ENCODE measurements around the gene UVSSA.
"Not testable (repeated sequence)": the region's sequence is repeated elsewhere in the genome, so short reads cannot be mapped to it uniquely, and the experiment has no call there.

Gene UVSSA

GRCh38 chr4:1394554-1395388 is 47.8 kb downstream of the UVSSA start:
- H3K4me1 ChIP-seq (ENCODE audit: insufficient read depth, low read length) = not testable (repeated sequence)

GRCh38 chr4:1395389-1395820 is 48.4 kb downstream of the UVSSA start:
- peaks cover 11% of the 10 kb centered on the region for H3K27me3 ChIP-seq (ENCODE audit: insufficient read depth, low read length)
- not testable (repeated sequence) for H3K4me3 ChIP-seq (ENCODE audit: low read length); H3K9ac ChIP-seq (ENCODE audit: low read depth, low read length); H3K4me1 ChIP-seq (ENCODE audit: insufficient read depth, low read length); H3K27ac ChIP-seq (ENCODE audit: low read length); H3K36me3 ChIP-seq (ENCODE audit: insufficient read depth, low read depth, low read length)
- H3K9me3 ChIP-seq (ENCODE audit: insufficient read depth, low read depth, low read length) = peaks cover 21% of the 10 kb centered on the region

More at GRCh38 chr4:1394554-1395388, 47.8 kb downstream of the UVSSA start:
- not testable (repeated sequence) for H3K36me3 ChIP-seq (ENCODE audit: insufficient read depth, low read depth, low read length); H3K27ac ChIP-seq (ENCODE audit: low read length); H3K27me3 ChIP-seq (ENCODE audit: insufficient read depth, low read length); H3K4me3 ChIP-seq (ENCODE audit: low read length); H3K9ac ChIP-seq (ENCODE audit: low read depth, low read length)
- H3K9me3 ChIP-seq (ENCODE audit: insufficient read depth, low read depth, low read length) = peaks cover 21% of the 10 kb centered on the region

GRCh38 chr4:1395941-1396805 is 49.2 kb downstream of the UVSSA start:
- Histone ChIP-seq H3K27me3 (ENCODE audit: insufficient read depth, low read length) (peaks cover 19% of the 10 kb centered on the region), H3K27ac (ENCODE audit: low read length) (no peak overlapping the region), H3K4me1 (ENCODE audit: insufficient read depth, low read length) (no peaks in the 10 kb centered on the region), H3K36me3 (ENCODE audit: insufficient read depth, low read depth, low read length) (no peaks in the 10 kb centered on the region), H3K4me3 (ENCODE audit: low read length) (no peak overlapping the region), H3K9ac (ENCODE audit: low read depth, low read length) (no peak overlapping the region), H3K9me3 (ENCODE audit: insufficient read depth, low read depth, low read length) (peaks cover 21% of the 10 kb centered on the region)

GRCh38 chr4:1396806-1397455 is 49.9 kb downstream of the UVSSA start:
- Histone ChIP-seq H3K36me3 (ENCODE audit: insufficient read depth, low read depth, low read length) (no peaks in the 10 kb centered on the region), H3K4me1 (ENCODE audit: insufficient read depth, low read length) (no peaks in the 10 kb centered on the region), H3K27me3 (ENCODE audit: insufficient read depth, low read length) (peaks cover 27% of the 10 kb centered on the region), H3K4me3 (ENCODE audit: low read length) (no peak overlapping the region), H3K9ac (ENCODE audit: low read depth, low read length) (no peak overlapping the region), H3K27ac (ENCODE audit: low read length) (no peak overlapping the region), H3K9me3 (ENCODE audit: insufficient read depth, low read depth, low read length) (peaks cover 21% of the 10 kb centered on the region)

- no peaks in the 10 kb centered on the region for H3K36me3 ChIP-seq (ENCODE audit: insufficient read depth, low read depth, low read length)
- peaks cover 46% of the 10 kb centered on the region for H3K27me3 ChIP-seq (ENCODE audit: insufficient read depth, low read length)
- H3K4me3 ChIP-seq (ENCODE audit: low read length) = no peak overlapping the region
- H3K9me3 ChIP-seq (ENCODE audit: insufficient read depth, low read depth, low read length) = peaks cover 21% of the 10 kb centered on the region
- no peaks in the 10 kb centered on the region for H3K4me1 ChIP-seq (ENCODE audit: insufficient read depth, low read length)
- no peak overlapping the region for H3K27ac ChIP-seq (ENCODE audit: low read length)
- H3K9ac ChIP-seq (ENCODE audit: low read depth, low read length) = no peak overlapping the region
These were observed 51.9 kb downstream of the UVSSA start for GRCh38 chr4:1398681-1399507.

GRCh38 chr4:1399508-1400190 is 52.6 kb downstream of the UVSSA start:
- Histone ChIP-seq H3K36me3 (ENCODE audit: insufficient read depth, low read depth, low read length) (no peaks in the 10 kb centered on the region), H3K27ac (ENCODE audit: low read length) (no peak overlapping the region), H3K4me3 (ENCODE audit: low read length) (no peak overlapping the region), H3K27me3 (ENCODE audit: insufficient read depth, low read length) (peaks cover 54% of the 10 kb centered on the region), H3K9me3 (ENCODE audit: insufficient read depth, low read depth, low read length) (peaks cover 21% of the 10 kb centered on the region), H3K9ac (ENCODE audit: low read depth, low read length) (no peak overlapping the region), H3K4me1 (ENCODE audit: insufficient read depth, low read length) (no peaks in the 10 kb centered on the region)

- Histone ChIP-seq H3K36me3 (ENCODE audit: insufficient read depth, low read depth, low read length) (no peaks in the 10 kb centered on the region), H3K9ac (ENCODE audit: low read depth, low read length) (no peak overlapping the region), H3K4me3 (ENCODE audit: low read length) (no peak overlapping the region), H3K27ac (ENCODE audit: low read length) (no peak overlapping the region), H3K27me3 (ENCODE audit: insufficient read depth, low read length) (peaks cover 60% of the 10 kb centered on the region), H3K9me3 (ENCODE audit: insufficient read depth, low read depth, low read length) (peaks cover 21% of the 10 kb centered on the region), H3K4me1 (ENCODE audit: insufficient read depth, low read length) (no peaks in the 10 kb centered on the region)
These were observed 53.3 kb downstream of the UVSSA start for GRCh38 chr4:1400191-1400805.

- Histone ChIP-seq H3K4me3 (ENCODE audit: low read length) (no peak overlapping the region), H3K27ac (ENCODE audit: low read length) (no peak overlapping the region), H3K27me3 (ENCODE audit: insufficient read depth, low read length) (peaks cover 67% of the 10 kb centered on the region), H3K9me3 (ENCODE audit: insufficient read depth, low read depth, low read length) (peaks cover 21% of the 10 kb centered on the region), H3K36me3 (ENCODE audit: insufficient read depth, low read depth, low read length) (no peaks in the 10 kb centered on the region), H3K4me1 (ENCODE audit: insufficient read depth, low read length) (no peaks in the 10 kb centered on the region), H3K9ac (ENCODE audit: low read depth, low read length) (no peak overlapping the region)
These were observed 53.9 kb downstream of the UVSSA start for GRCh38 chr4:1400831-1401408.

GRCh38 chr4:1401409-1402020 is 54.5 kb downstream of the UVSSA start:
- peaks cover 17% of the 10 kb centered on the region for H3K9me3 ChIP-seq (ENCODE audit: insufficient read depth, low read depth, low read length)
- H3K4me1 ChIP-seq (ENCODE audit: insufficient read depth, low read length) = no peaks in the 10 kb centered on the region
- H3K27ac ChIP-seq (ENCODE audit: low read length) = no peak overlapping the region
- no peak overlapping the region for H3K4me3 ChIP-seq (ENCODE audit: low read length)
- no peaks in the 10 kb centered on the region for H3K36me3 ChIP-seq (ENCODE audit: insufficient read depth, low read depth, low read length)
- no peak overlapping the region for H3K9ac ChIP-seq (ENCODE audit: low read depth, low read length)
- H3K27me3 ChIP-seq (ENCODE audit: insufficient read depth, low read length) = peaks cover 73% of the 10 kb centered on the region

- H3K27ac ChIP-seq (ENCODE audit: low read length) = no peak overlapping the region
- no peak overlapping the region for H3K9ac ChIP-seq (ENCODE audit: low read depth, low read length)
- peaks cover 78% of the 10 kb centered on the region for H3K27me3 ChIP-seq (ENCODE audit: insufficient read depth, low read length)
- peaks cover 11% of the 10 kb centered on the region for H3K9me3 ChIP-seq (ENCODE audit: insufficient read depth, low read depth, low read length)
- no peaks in the 10 kb centered on the region for H3K36me3 ChIP-seq (ENCODE audit: insufficient read depth, low read depth, low read length)
- no peak overlapping the region for H3K4me3 ChIP-seq (ENCODE audit: low read length)
- H3K4me1 ChIP-seq (ENCODE audit: insufficient read depth, low read length) = no peaks in the 10 kb centered on the region
These were observed 55.1 kb downstream of the UVSSA start for GRCh38 chr4:1402021-1402515.
